LoVo (cell line): ENCODE results near the gene RTF2.

Experiments
- DNase-seq: peaks from one replicate; pipeline ENCODE4 v3.0.0-alpha.2; 2016; ENCODE audit warnings: low spot score

Gene RTF2

GRCh38 chr20:56468316-56469076 lies at the start of gene RTF2:
Gene RTF2 (plus strand): TSS chr20:56468627. CDS start chr20:56468698, 71 bp downstream.
- peak; percentile 92 for DNase-seq

GRCh38 chr20:56420028-56420427 lies 48.4 kb upstream of the RTF2 start:
- DNase-seq = no peak

GRCh38 chr20:56420940-56421688 lies 47.3 kb upstream of the RTF2 start:
- no peak for DNase-seq

GRCh38 chr20:56422076-56422823 lies 46.2 kb upstream of the RTF2 start:
- DNase-seq = peak; percentile 69

- DNase-seq = no peak
These were observed 45.6 kb upstream of the RTF2 start for GRCh38 chr20:56422824-56423189.

- no peak for DNase-seq
These were observed 45.2 kb upstream of the RTF2 start for GRCh38 chr20:56423211-56423610.

GRCh38 chr20:56423886-56424285 lies 44.5 kb upstream of the RTF2 start:
- no peak for DNase-seq

GRCh38 chr20:56424931-56425330 lies 43.5 kb upstream of the RTF2 start:
- DNase-seq = no peak

GRCh38 chr20:56426026-56426425 lies 42.4 kb upstream of the RTF2 start:
- DNase-seq = no peak

GRCh38 chr20:56426926-56427325 lies 41.5 kb upstream of the RTF2 start:
- no peak for DNase-seq

GRCh38 chr20:56427797-56428196 lies 40.6 kb upstream of the RTF2 start:
- DNase-seq = no peak

GRCh38 chr20:56428410-56428809 lies 40.0 kb upstream of the RTF2 start:
- DNase-seq = no peak

- no peak for DNase-seq
These were observed 39.5 kb upstream of the RTF2 start for GRCh38 chr20:56428881-56429280.

- no peak for DNase-seq
These were observed 38.9 kb upstream of the RTF2 start for GRCh38 chr20:56429502-56429901.

- DNase-seq = no peak
These were observed 38.5 kb upstream of the RTF2 start for GRCh38 chr20:56429941-56430340.

- no peak for DNase-seq
These were observed 38.0 kb upstream of the RTF2 start for GRCh38 chr20:56430461-56430860.

GRCh38 chr20:56430957-56431356 lies 37.5 kb upstream of the RTF2 start:
- DNase-seq = no peak

GRCh38 chr20:56431471-56431870 lies 37.0 kb upstream of the RTF2 start:
- DNase-seq = no peak

GRCh38 chr20:56433221-56433879 lies 35.1 kb upstream of the RTF2 start:
- no peak for DNase-seq

GRCh38 chr20:56433880-56434255 lies 34.6 kb upstream of the RTF2 start:
- no peak for DNase-seq

- no peak for DNase-seq
These were observed 31.0 kb upstream of the RTF2 start for GRCh38 chr20:56437196-56437960.

GRCh38 chr20:56438284-56438683 lies 30.1 kb upstream of the RTF2 start:
- DNase-seq = no peak
